Mammary epithelial cell (primary cell): ENCODE data around the gene NRBF2.

Experiments
- EZH2 ChIP-seq: IDR thresholded peaks from 2 replicates; pipeline ENCODE4 v1.6.1; 2012; ENCODE audit warnings: low read length, inconsistent platforms, borderline replicate concordance
- TF ChIP-seq, protein P1 (sequence below), 2 donors: IDR thresholded peaks in 1 of 2; conservative IDR thresholded peaks in 1 of 2; 2 replicates each; pipeline ENCODE4 v1.5.1; 2011 to 2012; ENCODE audit warnings: inconsistent platforms in 2 of 2, low read length in 2 of 2, mild to moderate bottlenecking in 2 of 2, control low read depth in 1 of 2, low read depth in 1 of 2; ENCODE audit not compliant: insufficient read depth in 1 of 2; ENCODE audit errors: extremely low read depth in 1 of 2

DNA sequence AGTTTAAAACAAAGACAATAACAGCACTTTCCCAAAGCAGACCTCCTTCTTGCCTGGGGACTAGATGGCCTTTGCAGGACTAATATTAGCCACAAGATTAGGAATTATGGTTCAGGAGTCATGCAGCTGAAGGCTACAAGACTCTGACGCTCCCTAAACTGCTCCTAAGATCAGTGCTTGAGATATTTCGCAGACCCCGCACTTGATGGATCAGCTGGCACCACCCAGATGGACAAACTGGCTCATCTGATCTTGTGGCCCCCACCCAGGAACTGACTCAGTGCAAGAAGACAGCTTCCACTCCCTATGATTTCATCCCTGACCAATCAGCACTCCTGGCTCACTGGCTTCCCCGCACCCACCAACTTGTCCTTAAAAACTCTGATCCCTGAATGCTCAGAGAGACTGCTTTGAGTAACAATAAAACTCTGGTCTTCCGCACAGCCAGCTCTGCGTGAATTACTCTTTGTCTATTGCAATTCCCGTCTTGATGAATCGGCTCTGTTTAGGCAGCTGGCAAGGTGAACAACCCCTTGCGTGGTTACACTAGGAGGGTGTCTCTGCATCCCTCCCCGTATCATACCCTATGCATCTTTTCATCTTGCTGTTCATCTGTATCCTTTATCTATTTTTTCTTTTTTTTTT, 26.9 kb upstream of the NRBF2 start:
- TF ChIP-seq, protein P1, sequence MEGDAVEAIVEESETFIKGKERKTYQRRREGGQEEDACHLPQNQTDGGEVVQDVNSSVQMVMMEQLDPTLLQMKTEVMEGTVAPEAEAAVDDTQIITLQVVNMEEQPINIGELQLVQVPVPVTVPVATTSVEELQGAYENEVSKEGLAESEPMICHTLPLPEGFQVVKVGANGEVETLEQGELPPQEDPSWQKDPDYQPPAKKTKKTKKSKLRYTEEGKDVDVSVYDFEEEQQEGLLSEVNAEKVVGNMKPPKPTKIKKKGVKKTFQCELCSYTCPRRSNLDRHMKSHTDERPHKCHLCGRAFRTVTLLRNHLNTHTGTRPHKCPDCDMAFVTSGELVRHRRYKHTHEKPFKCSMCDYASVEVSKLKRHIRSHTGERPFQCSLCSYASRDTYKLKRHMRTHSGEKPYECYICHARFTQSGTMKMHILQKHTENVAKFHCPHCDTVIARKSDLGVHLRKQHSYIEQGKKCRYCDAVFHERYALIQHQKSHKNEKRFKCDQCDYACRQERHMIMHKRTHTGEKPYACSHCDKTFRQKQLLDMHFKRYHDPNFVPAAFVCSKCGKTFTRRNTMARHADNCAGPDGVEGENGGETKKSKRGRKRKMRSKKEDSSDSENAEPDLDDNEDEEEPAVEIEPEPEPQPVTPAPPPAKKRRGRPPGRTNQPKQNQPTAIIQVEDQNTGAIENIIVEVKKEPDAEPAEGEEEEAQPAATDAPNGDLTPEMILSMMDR (conservative IDR thresholded peaks at IDR 0.05 in 1 of 2, IDR thresholded peaks at IDR 0.05 in 1 of 2; ENCODE audit: extremely low read depth in 1 of 2, insufficient read depth in 1 of 2, low read depth in 1 of 2, low read length in 2 of 2), result no peak
- TF ChIP-seq EZH2, result no peak
